Endodermal cell (in vitro differentiated cells): Measurements from ENCODE around the gene PROP1. TPM values are rescaled to one million over a fixed set of nuclear protein-coding genes. Genes with fewer than 3 reads are reported as not detected.
"Not testable (repeated sequence)": the region's sequence is repeated elsewhere in the genome, so short reads cannot be mapped to it uniquely, and the experiment has no call there.

ENCODE experiments used
- DNase-seq: peaks from one replicate; pipeline ENCODE4 v3.0.0-alpha.2; 2017
- H3K27ac ChIP-seq: 2 replicates; pipeline ENCODE4 v1.5.1; 2013; ENCODE audit warnings: mild to moderate bottlenecking, low read depth, low read length, moderate library complexity
- H3K27me3 ChIP-seq: 2 replicates; pipeline ENCODE4 v1.6.1; 2013; ENCODE audit warnings: mild to moderate bottlenecking, low read length, moderate library complexity; ENCODE audit not compliant: insufficient read depth, control insufficient read depth, poor library complexity, severe bottlenecking
- H3K36me3 ChIP-seq: 2 replicates; pipeline ENCODE4 v1.7.0; 2013; ENCODE audit warnings: mild to moderate bottlenecking, low read length, moderate library complexity; ENCODE audit not compliant: control insufficient read depth, insufficient read depth
- H3K4me1 ChIP-seq: one replicate; pipeline ENCODE4 v1.7.0; 2013; ENCODE audit warnings: low read length; ENCODE audit not compliant: control insufficient read depth, insufficient read depth
- H3K4me3 ChIP-seq: 2 replicates; pipeline ENCODE4 v1.5.1; 2013; ENCODE audit warnings: mild to moderate bottlenecking, low read length, moderate library complexity
- H3K9ac ChIP-seq: 2 replicates; pipeline ENCODE4 v1.6.1; 2013; ENCODE audit warnings: mild to moderate bottlenecking, low read length, moderate library complexity; ENCODE audit not compliant: poor library complexity, severe bottlenecking; ENCODE audit errors: extremely low read depth
- H3K9me3 ChIP-seq: 2 replicates; pipeline ENCODE4 v1.6.1; 2013; ENCODE audit warnings: mild to moderate bottlenecking, low read length, moderate library complexity; ENCODE audit not compliant: control insufficient read depth
- H3K27ac Mint-ChIP-seq: 2 replicates; pipeline ENCODE4 v1.8.0; 2020; ENCODE audit warnings: mixed read lengths
- H3K27me3 Mint-ChIP-seq: 2 replicates; pipeline ENCODE4 v1.8.0; 2021; ENCODE audit warnings: mild to moderate bottlenecking, mixed read lengths; ENCODE audit not compliant: insufficient read depth
- H3K36me3 Mint-ChIP-seq: 2 replicates; pipeline ENCODE4 v1.8.0; 2020; ENCODE audit warnings: low read depth, mixed read lengths
- H3K4me1 Mint-ChIP-seq: 2 replicates; pipeline ENCODE4 v1.8.0; 2020; ENCODE audit warnings: mixed read lengths
- H3K4me3 Mint-ChIP-seq: 2 replicates; pipeline ENCODE4 v1.8.0; 2020; ENCODE audit warnings: mild to moderate bottlenecking, moderate library complexity, mixed read lengths
- H3K9me3 Mint-ChIP-seq: 2 replicates; pipeline ENCODE4 v1.8.0; 2020; ENCODE audit warnings: mild to moderate bottlenecking, mixed read lengths
- WGBS, 2 experiments: methylation state at CpG; one replicate each; pipeline versions ENCODE4 v1.1.5 to v1.1.7; 2013; ENCODE audit warnings: missing lambda C conversion rate in 2 of 2, mixed read lengths in 1 of 2; ENCODE audit not compliant: insufficient coverage in 1 of 2, insufficient read length in 1 of 2; 5-methylcytosine and 5-hydroxymethylcytosine counted together
- total RNA-seq, 2 donors: library from RNA; stranded (reverse); fragmentation: NEBNext Ultra II Directional in 1 of 2; extraction: Animal tissue kit (Norgen Biotek cat#: 25700) in 1 of 2; gene quantifications; 2 replicates in 1 of 2; 3 replicates in 1 of 2; pipeline ENCODE4 v1.2.1, GENCODE V29; 2021
- TF ChIP-seq, protein P1 (sequence below): fragments of 200-600 bp; sonication (generic); conservative IDR thresholded peaks from 2 replicates; pipeline ENCODE4 v1.5.0; 2021; ENCODE audit warnings: antibody characterized with exemption, mild to moderate bottlenecking

PROP1 gene
- total RNA-seq, 2 donors from 2014 or later = not detected

DNA sequence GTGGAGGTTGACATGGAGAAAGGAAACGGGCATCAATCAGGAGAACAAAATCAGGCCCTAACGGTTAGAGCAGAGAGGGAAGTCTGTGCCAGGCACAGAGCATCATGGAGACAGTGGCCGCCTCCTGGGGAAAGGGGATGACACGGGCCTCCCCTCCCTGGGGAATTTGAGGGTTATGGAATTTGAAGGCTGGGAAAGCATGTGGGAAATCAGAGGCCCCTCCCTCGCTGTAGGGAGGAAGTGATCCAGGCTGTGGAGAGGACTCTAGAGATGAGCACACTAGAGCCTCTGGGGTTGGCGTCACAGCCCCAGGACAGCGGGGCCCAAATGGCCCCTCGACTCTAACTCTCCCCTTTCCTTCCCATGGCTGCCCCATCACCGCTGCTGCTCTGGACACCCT is 36.7 kb downstream of the PROP1 start:
- Histone ChIP-seq H3K4me1 (no peaks in the 10 kb centered on the region), H3K36me3 (no peaks in the 10 kb centered on the region), H3K27me3 (no peaks in the 10 kb centered on the region), H3K9me3 (no peaks in the 10 kb centered on the region), H3K27ac (no peak overlapping the region), H3K9ac (no peak overlapping the region), H3K4me3 (no peak overlapping the region)
- H3K27ac Mint-ChIP-seq = no peak overlapping the region
- TF ChIP-seq, protein P1, sequence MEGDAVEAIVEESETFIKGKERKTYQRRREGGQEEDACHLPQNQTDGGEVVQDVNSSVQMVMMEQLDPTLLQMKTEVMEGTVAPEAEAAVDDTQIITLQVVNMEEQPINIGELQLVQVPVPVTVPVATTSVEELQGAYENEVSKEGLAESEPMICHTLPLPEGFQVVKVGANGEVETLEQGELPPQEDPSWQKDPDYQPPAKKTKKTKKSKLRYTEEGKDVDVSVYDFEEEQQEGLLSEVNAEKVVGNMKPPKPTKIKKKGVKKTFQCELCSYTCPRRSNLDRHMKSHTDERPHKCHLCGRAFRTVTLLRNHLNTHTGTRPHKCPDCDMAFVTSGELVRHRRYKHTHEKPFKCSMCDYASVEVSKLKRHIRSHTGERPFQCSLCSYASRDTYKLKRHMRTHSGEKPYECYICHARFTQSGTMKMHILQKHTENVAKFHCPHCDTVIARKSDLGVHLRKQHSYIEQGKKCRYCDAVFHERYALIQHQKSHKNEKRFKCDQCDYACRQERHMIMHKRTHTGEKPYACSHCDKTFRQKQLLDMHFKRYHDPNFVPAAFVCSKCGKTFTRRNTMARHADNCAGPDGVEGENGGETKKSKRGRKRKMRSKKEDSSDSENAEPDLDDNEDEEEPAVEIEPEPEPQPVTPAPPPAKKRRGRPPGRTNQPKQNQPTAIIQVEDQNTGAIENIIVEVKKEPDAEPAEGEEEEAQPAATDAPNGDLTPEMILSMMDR = no peak
- WGBS, 2 experiments = 90 to 92% methylated on average over 8 to 9 of the region's 9 CpGs
- H3K36me3 Mint-ChIP-seq = peaks cover 59% of the 10 kb centered on the region
- no peaks in the 10 kb centered on the region for H3K4me1 Mint-ChIP-seq
- H3K27me3 Mint-ChIP-seq = no peaks in the 10 kb centered on the region
- H3K9me3 Mint-ChIP-seq = peaks cover 19% of the 10 kb centered on the region
- no peak overlapping the region for H3K4me3 Mint-ChIP-seq
- DNase-seq = peak; percentile 47

DNA sequence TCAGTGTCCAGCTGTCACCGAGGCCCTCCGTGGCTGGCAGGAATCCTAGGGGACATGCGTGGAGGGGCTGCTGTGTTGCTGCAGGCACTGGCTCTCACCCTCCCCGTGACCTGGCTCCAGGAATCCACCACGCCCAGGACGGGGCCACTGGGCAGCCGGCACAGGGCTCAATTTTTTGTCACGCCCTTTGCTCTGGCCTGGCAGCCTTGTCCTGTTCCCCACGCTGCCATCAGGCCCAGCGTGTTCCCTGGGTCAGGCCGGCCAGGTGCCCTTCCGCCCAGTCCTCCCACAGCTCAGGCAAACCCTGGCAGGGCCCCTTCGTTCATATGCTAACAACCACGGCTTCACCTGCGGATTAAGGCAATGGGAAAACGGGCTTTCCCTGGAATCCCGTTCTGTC is 37.3 kb downstream of the PROP1 start:
- peak; percentile 53 for DNase-seq

GRCh38 chr5:177957241-177957640 is 38.8 kb downstream of the PROP1 start:
- Histone ChIP-seq H3K4me1 (no peaks in the 10 kb centered on the region), H3K4me3 (no peak overlapping the region), H3K36me3 (no peaks in the 10 kb centered on the region), H3K9ac (no peak overlapping the region), H3K27ac (no peak overlapping the region), H3K9me3 (no peaks in the 10 kb centered on the region), H3K27me3 (no peaks in the 10 kb centered on the region)
- no peak overlapping the region for H3K27ac Mint-ChIP-seq
- WGBS, 2 experiments = 83 to 94% methylated on average over 6 to 7 of the region's 7 CpGs
- H3K36me3 Mint-ChIP-seq = peaks cover 46% of the 10 kb centered on the region
- TF ChIP-seq, protein P1 = no peak
- H3K4me3 Mint-ChIP-seq = no peak overlapping the region
- H3K4me1 Mint-ChIP-seq = no peaks in the 10 kb centered on the region
- peak; percentile 21 for DNase-seq
- peaks cover 19% of the 10 kb centered on the region for H3K9me3 Mint-ChIP-seq
- H3K27me3 Mint-ChIP-seq = no peaks in the 10 kb centered on the region

More for the DNA sequence above, 37.3 kb downstream of the PROP1 start:
- Mint-ChIP-seq H3K4me1 (no peaks in the 10 kb centered on the region), H3K4me3 (no peak overlapping the region), H3K9me3 (peaks cover 19% of the 10 kb centered on the region), H3K27ac (no peak overlapping the region), H3K27me3 (no peaks in the 10 kb centered on the region), H3K36me3 (peaks cover 53% of the 10 kb centered on the region)
- Histone ChIP-seq H3K9ac (no peak overlapping the region), H3K27ac (no peak overlapping the region), H3K9me3 (no peaks in the 10 kb centered on the region), H3K4me1 (no peaks in the 10 kb centered on the region), H3K36me3 (no peaks in the 10 kb centered on the region), H3K4me3 (no peak overlapping the region), H3K27me3 (no peaks in the 10 kb centered on the region)
- WGBS, 2 experiments = 72 to 76% methylated on average over 12 to 16 of the region's 17 CpGs
- TF ChIP-seq, protein P1 = no peak

DNA sequence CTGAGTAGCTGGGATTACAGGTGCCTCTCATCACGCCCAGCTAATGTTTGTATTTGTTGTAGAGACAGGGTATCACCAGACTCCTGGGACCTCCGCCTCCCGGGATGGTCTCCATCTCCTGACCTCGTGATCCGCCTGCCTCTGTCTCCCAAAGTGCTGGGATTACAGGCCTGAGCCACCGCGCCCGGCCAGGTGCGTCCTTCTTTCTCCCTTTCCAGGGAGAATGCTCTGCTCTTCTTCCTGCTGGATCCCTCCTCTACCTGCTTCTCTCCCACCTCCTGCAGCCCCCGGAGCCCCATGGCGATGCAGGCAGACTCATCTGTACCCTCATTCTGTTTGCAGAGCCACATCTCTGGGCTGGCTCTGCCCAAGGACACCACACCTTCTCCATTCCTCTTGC is 42.9 kb downstream of the PROP1 start:
- not testable (repeated sequence) for H3K9me3 ChIP-seq, H3K27me3 Mint-ChIP-seq, H3K4me3 Mint-ChIP-seq, H3K27me3 ChIP-seq, H3K27ac Mint-ChIP-seq, H3K4me1 ChIP-seq, H3K4me3 ChIP-seq, H3K4me1 Mint-ChIP-seq, H3K36me3 ChIP-seq, H3K9ac ChIP-seq, H3K9me3 Mint-ChIP-seq, H3K27ac ChIP-seq
- DNase-seq = peak; percentile 15
- H3K36me3 Mint-ChIP-seq = peaks cover 27% of the 10 kb centered on the region
- 96 to 100% methylated on average over 1 to 9 of the region's 11 CpGs for WGBS, 2 experiments
